ENCODE data around the gene HOXD1.

GRCh38 chr2:176165370-176166050 lies 23.0 kb upstream of the HOXD1 start:
- TF ChIP-seq, protein P1, sequence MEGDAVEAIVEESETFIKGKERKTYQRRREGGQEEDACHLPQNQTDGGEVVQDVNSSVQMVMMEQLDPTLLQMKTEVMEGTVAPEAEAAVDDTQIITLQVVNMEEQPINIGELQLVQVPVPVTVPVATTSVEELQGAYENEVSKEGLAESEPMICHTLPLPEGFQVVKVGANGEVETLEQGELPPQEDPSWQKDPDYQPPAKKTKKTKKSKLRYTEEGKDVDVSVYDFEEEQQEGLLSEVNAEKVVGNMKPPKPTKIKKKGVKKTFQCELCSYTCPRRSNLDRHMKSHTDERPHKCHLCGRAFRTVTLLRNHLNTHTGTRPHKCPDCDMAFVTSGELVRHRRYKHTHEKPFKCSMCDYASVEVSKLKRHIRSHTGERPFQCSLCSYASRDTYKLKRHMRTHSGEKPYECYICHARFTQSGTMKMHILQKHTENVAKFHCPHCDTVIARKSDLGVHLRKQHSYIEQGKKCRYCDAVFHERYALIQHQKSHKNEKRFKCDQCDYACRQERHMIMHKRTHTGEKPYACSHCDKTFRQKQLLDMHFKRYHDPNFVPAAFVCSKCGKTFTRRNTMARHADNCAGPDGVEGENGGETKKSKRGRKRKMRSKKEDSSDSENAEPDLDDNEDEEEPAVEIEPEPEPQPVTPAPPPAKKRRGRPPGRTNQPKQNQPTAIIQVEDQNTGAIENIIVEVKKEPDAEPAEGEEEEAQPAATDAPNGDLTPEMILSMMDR (IDR thresholded peaks at IDR 0.05), result no peak
- TF ChIP-seq POLR2AphosphoS5 (IDR thresholded peaks at IDR 0.05; ENCODE audit: low read depth, low read length), result no peak
